ENCODE measurements around the gene MFGE8. TPM values are rescaled to one million over a fixed set of nuclear protein-coding genes. Genes with fewer than 3 reads are reported as not detected.
"Not testable (repeated sequence)": the region's sequence is repeated elsewhere in the genome, so short reads cannot be mapped to it uniquely, and the experiment has no call there.

The MFGE8 gene
- total RNA-seq, 2 donors from 2014 or later: 284 to 598 TPM

- not testable (repeated sequence) for H3K27ac ChIP-seq (ENCODE audit: low read depth, low read length)
Observed at GRCh38 chr15:88920892-88921435, 7.8 kb upstream of the MFGE8 start.

GRCh38 chr15:88920186-88920891 lies 7.2 kb upstream of the MFGE8 start:
- Mint-ChIP-seq H3K27ac (no peak overlapping the region), H3K4me1 (peaks cover 3% of the 10 kb centered on the region), H3K27me3 (ENCODE audit: insufficient read depth) (peaks cover 4% of the 10 kb centered on the region), H3K9me3 (peaks cover 10% of the 10 kb centered on the region), H3K36me3 (ENCODE audit: low read depth) (no peaks in the 10 kb centered on the region), H3K4me3 (no peak overlapping the region)
- no peak for DNase-seq
- H3K9me3 ChIP-seq (ENCODE audit: control insufficient read depth, low read length): no peaks in the 10 kb centered on the region
- no peak overlapping the region for H3K9ac ChIP-seq (ENCODE audit: extremely low read depth, low read length, poor library complexity, severe bottlenecking)
- no peaks in the 10 kb centered on the region for H3K4me1 ChIP-seq (ENCODE audit: control insufficient read depth, insufficient read depth, low read length)
- 93 to 95% methylated on average over 8 to 9 of the region's 9 CpGs for WGBS, 2 experiments (ENCODE audit: insufficient coverage in 1 of 2, insufficient read length in 1 of 2)
- H3K36me3 ChIP-seq (ENCODE audit: control insufficient read depth, insufficient read depth, low read length): no peaks in the 10 kb centered on the region
- H3K27ac ChIP-seq (ENCODE audit: low read depth, low read length): no peak overlapping the region
- TF ChIP-seq CTCF (conservative IDR thresholded peaks at IDR 0.05): no peak
- no peaks in the 10 kb centered on the region for H3K27me3 ChIP-seq (ENCODE audit: control insufficient read depth, insufficient read depth, low read length, poor library complexity, severe bottlenecking)
- no peak overlapping the region for H3K4me3 ChIP-seq (ENCODE audit: low read length)

More at GRCh38 chr15:88920892-88921435, 7.8 kb upstream of the MFGE8 start:
- not testable (repeated sequence) for DNase-seq; H3K27ac Mint-ChIP-seq; H3K4me1 ChIP-seq (ENCODE audit: control insufficient read depth, insufficient read depth, low read length); H3K4me3 ChIP-seq (ENCODE audit: low read length); H3K9ac ChIP-seq (ENCODE audit: extremely low read depth, low read length, poor library complexity, severe bottlenecking); H3K9me3 ChIP-seq (ENCODE audit: control insufficient read depth, low read length); H3K4me3 Mint-ChIP-seq; H3K4me1 Mint-ChIP-seq; H3K27me3 ChIP-seq (ENCODE audit: control insufficient read depth, insufficient read depth, low read length, poor library complexity, severe bottlenecking); H3K36me3 ChIP-seq (ENCODE audit: control insufficient read depth, insufficient read depth, low read length); H3K27me3 Mint-ChIP-seq (ENCODE audit: insufficient read depth); H3K36me3 Mint-ChIP-seq (ENCODE audit: low read depth)
- peaks cover 16% of the 10 kb centered on the region for H3K9me3 Mint-ChIP-seq
- WGBS, 2 experiments (ENCODE audit: insufficient coverage in 1 of 2, insufficient read length in 1 of 2): 97% methylated on average over 5 to 12 of the region's 12 CpGs

GRCh38 chr15:88918738-88919137 lies 5.6 kb upstream of the MFGE8 start:
- no peaks in the 10 kb centered on the region for H3K9me3 Mint-ChIP-seq

More at GRCh38 chr15:88918738-88919137, 5.6 kb upstream of the MFGE8 start:
- Histone ChIP-seq H3K27me3 (ENCODE audit: control insufficient read depth, insufficient read depth, low read length, poor library complexity, severe bottlenecking) (no peaks in the 10 kb centered on the region), H3K4me3 (ENCODE audit: low read length) (no peak overlapping the region), H3K9me3 (ENCODE audit: control insufficient read depth, low read length) (no peaks in the 10 kb centered on the region), H3K27ac (ENCODE audit: low read depth, low read length) (no peak overlapping the region), H3K9ac (ENCODE audit: extremely low read depth, low read length, poor library complexity, severe bottlenecking) (no peak overlapping the region), H3K36me3 (ENCODE audit: control insufficient read depth, insufficient read depth, low read length) (no peaks in the 10 kb centered on the region), H3K4me1 (ENCODE audit: control insufficient read depth, insufficient read depth, low read length) (no peaks in the 10 kb centered on the region)
- 91% methylated on average over 4 of the region's 4 CpGs; no CpG with 5 or more reads in 1 of the 2 experiments for WGBS, 2 experiments (ENCODE audit: insufficient coverage in 1 of 2, insufficient read length in 1 of 2)
- Mint-ChIP-seq H3K4me1 (peaks cover 4% of the 10 kb centered on the region), H3K4me3 (no peak overlapping the region), H3K27me3 (ENCODE audit: insufficient read depth) (peaks cover 4% of the 10 kb centered on the region), H3K36me3 (ENCODE audit: low read depth) (no peaks in the 10 kb centered on the region), H3K27ac (no peak overlapping the region)
- no peak for TF ChIP-seq CTCF (conservative IDR thresholded peaks at IDR 0.05)
- no peak for DNase-seq
